GM21786 (cell line): ENCODE results near the gene VPS33B.

Experiments used
- ATAC-seq: cut with Tn5 transposase; IDR thresholded peaks from one replicate; pipeline ENCODE4 v1.9.1; 2021; ENCODE audit not compliant: unreplicated experiment

The VPS33B gene

GRCh38 chr15:90953947-90954711 lies 68.3 kb downstream of the VPS33B start:
- no peak for ATAC-seq

- ATAC-seq, result no peak
These were observed 69.3 kb downstream of the VPS33B start for GRCh38 chr15:90952901-90953677.

GRCh38 chr15:90950676-90951075 lies 71.7 kb downstream of the VPS33B start:
- ATAC-seq, result no peak

- ATAC-seq, result no peak
These were observed 72.3 kb downstream of the VPS33B start for GRCh38 chr15:90949979-90950675.
